Measurements from ENCODE around the gene CUTC. TPM values are rescaled to one million over a fixed set of nuclear protein-coding genes. Genes with fewer than 3 reads are reported as not detected.
"Not testable (repeated sequence)": the region's sequence is repeated elsewhere in the genome, so short reads cannot be mapped to it uniquely, and the experiment has no call there.

Gene CUTC
- total and polyA plus RNA-seq, 2 donors (not counting 1 experiment from before 2014, with no cell fraction given): 19.4 to 22.6 TPM

GRCh38 chr10:99743841-99744240 is 11.8 kb downstream of the CUTC start:
- H3K4me3 ChIP-seq (replicated peaks in 1 of 4; ENCODE audit: control extremely low read depth in 1 of 4, insufficient read depth in 1 of 4, low read depth in 3 of 4, low read length in 4 of 4): no peak overlapping the region
- no peaks in the 10 kb centered on the region for H3K27me3 ChIP-seq (ENCODE audit: control insufficient read depth, insufficient read depth, low read length)
- no peak for TF ChIP-seq CTCF (conservative IDR thresholded peaks at IDR 0.05 in 1 of 2, IDR thresholded peaks at IDR 0.05 in 1 of 2; ENCODE audit: low read depth in 1 of 2, low read length in 2 of 2)
- no peak for TF ChIP-seq EZH2 (IDR thresholded peaks at IDR 0.05; ENCODE audit: low read length, missing control alignments)
- peaks cover 5% of the 10 kb centered on the region for H3K4me1 ChIP-seq (ENCODE audit: control insufficient read depth, extremely low read depth, insufficient read depth, low read length)
- no peak for DNase-seq (ENCODE audit: low read depth in 2 of 2)
- H4K20me1 ChIP-seq (ENCODE audit: control insufficient read depth, extremely low read depth, insufficient read depth, low read length): no peaks in the 10 kb centered on the region
- H3K9me3 ChIP-seq (ENCODE audit: control insufficient read depth, insufficient read depth, low read depth, low read length): no peaks in the 10 kb centered on the region
- H3K27ac ChIP-seq (ENCODE audit: insufficient read depth, low read length): no peak overlapping the region
- H3K4me2 ChIP-seq (ENCODE audit: extremely low read depth, insufficient read depth, low read length): no peak overlapping the region
- no peak overlapping the region for H2AFZ ChIP-seq (ENCODE audit: low read length)
- H3K79me2 ChIP-seq (ENCODE audit: control insufficient read depth, insufficient read depth, low read length): no peaks in the 10 kb centered on the region
- no peak overlapping the region for H3K9ac ChIP-seq (ENCODE audit: insufficient read depth, low read length)
- H3K36me3 ChIP-seq (ENCODE audit: control insufficient read depth, insufficient read depth, low read length): no peaks in the 10 kb centered on the region

- not testable (repeated sequence) for H3K27ac ChIP-seq (ENCODE audit: insufficient read depth, low read length); H3K4me3 ChIP-seq (replicated peaks in 1 of 4; ENCODE audit: control extremely low read depth in 1 of 4, insufficient read depth in 1 of 4, low read depth in 3 of 4, low read length in 4 of 4); H3K27me3 ChIP-seq (ENCODE audit: control insufficient read depth, insufficient read depth, low read length); H4K20me1 ChIP-seq (ENCODE audit: control insufficient read depth, extremely low read depth, insufficient read depth, low read length); H2AFZ ChIP-seq (ENCODE audit: low read length); H3K36me3 ChIP-seq (ENCODE audit: control insufficient read depth, insufficient read depth, low read length); H3K9ac ChIP-seq (ENCODE audit: insufficient read depth, low read length); H3K79me2 ChIP-seq (ENCODE audit: control insufficient read depth, insufficient read depth, low read length); H3K4me2 ChIP-seq (ENCODE audit: extremely low read depth, insufficient read depth, low read length); H3K9me3 ChIP-seq (ENCODE audit: control insufficient read depth, insufficient read depth, low read depth, low read length); DNase-seq (ENCODE audit: low read depth in 2 of 2); H3K4me1 ChIP-seq (ENCODE audit: control insufficient read depth, extremely low read depth, insufficient read depth, low read length)
Measured at GRCh38 chr10:99746166-99746565, 14.1 kb downstream of the CUTC start.

- H3K4me3 ChIP-seq (replicated peaks in 1 of 4; ENCODE audit: control extremely low read depth in 1 of 4, insufficient read depth in 1 of 4, low read depth in 3 of 4, low read length in 4 of 4): no peak overlapping the region
- H3K9me3 ChIP-seq (ENCODE audit: control insufficient read depth, insufficient read depth, low read depth, low read length): no peaks in the 10 kb centered on the region
- no peak overlapping the region for H2AFZ ChIP-seq (ENCODE audit: low read length)
- H4K20me1 ChIP-seq (ENCODE audit: control insufficient read depth, extremely low read depth, insufficient read depth, low read length): no peaks in the 10 kb centered on the region
- H3K4me1 ChIP-seq (ENCODE audit: control insufficient read depth, extremely low read depth, insufficient read depth, low read length): no peaks in the 10 kb centered on the region
- DNase-seq (ENCODE audit: low read depth in 2 of 2): no peak
- H3K36me3 ChIP-seq (ENCODE audit: control insufficient read depth, insufficient read depth, low read length): no peaks in the 10 kb centered on the region
- H3K4me2 ChIP-seq (ENCODE audit: extremely low read depth, insufficient read depth, low read length): no peak overlapping the region
- no peak overlapping the region for H3K27ac ChIP-seq (ENCODE audit: insufficient read depth, low read length)
- H3K79me2 ChIP-seq (ENCODE audit: control insufficient read depth, insufficient read depth, low read length): no peaks in the 10 kb centered on the region
- TF ChIP-seq EZH2 (IDR thresholded peaks at IDR 0.05; ENCODE audit: low read length, missing control alignments) (no peak), CTCF (conservative IDR thresholded peaks at IDR 0.05 in 1 of 2, IDR thresholded peaks at IDR 0.05 in 1 of 2; ENCODE audit: low read depth in 1 of 2, low read length in 2 of 2) (no peak)
- H3K9ac ChIP-seq (ENCODE audit: insufficient read depth, low read length): no peak overlapping the region
- no peaks in the 10 kb centered on the region for H3K27me3 ChIP-seq (ENCODE audit: control insufficient read depth, insufficient read depth, low read length)
Measured at GRCh38 chr10:99748823-99749451, 16.9 kb downstream of the CUTC start.

Measured in fibroblast of lung (primary cell).